Neuronal stem cell (in vitro differentiated cells): ENCODE measurements around the gene RING1. TPM values are rescaled to one million over a fixed set of nuclear protein-coding genes. Genes with fewer than 3 reads are reported as not detected.
A peak's percentile ranks its signal among the peaks of the same experiment; 100 is the strongest.

Source experiments
- DNase-seq: peaks from one replicate; pipeline ENCODE4 v3.0.0-alpha.2; 2013; ENCODE audit warnings: low spot score
- H2AFZ ChIP-seq: one replicate; pipeline ENCODE4 v1.6.1; 2013; ENCODE audit warnings: mild to moderate bottlenecking, low read length, inconsistent platforms
- H2AK5ac ChIP-seq: 2 replicates; pipeline ENCODE4 v1.6.1; 2013; ENCODE audit warnings: low read depth, mild to moderate bottlenecking, inconsistent platforms, low read length, moderate library complexity, mixed read lengths
- H2BK120ac ChIP-seq: 2 replicates; pipeline ENCODE4 v1.6.1; 2013; ENCODE audit warnings: low read depth, mild to moderate bottlenecking, inconsistent platforms, low read length, moderate library complexity, mixed read lengths
- H2BK12ac ChIP-seq: one replicate; pipeline ENCODE4 v1.6.1; 2013; ENCODE audit warnings: low read length, inconsistent platforms
- H2BK15ac ChIP-seq: 2 replicates; pipeline ENCODE4 v1.6.1; 2013; ENCODE audit warnings: mild to moderate bottlenecking, low read length, inconsistent platforms, mixed read lengths
- H2BK5ac ChIP-seq: one replicate; pipeline ENCODE4 v1.6.1; 2013; ENCODE audit warnings: inconsistent platforms, mild to moderate bottlenecking, low read length, moderate library complexity
- H3K14ac ChIP-seq: one replicate; pipeline ENCODE4 v1.6.1; 2013; ENCODE audit warnings: low read length, inconsistent platforms
- H3K18ac ChIP-seq: 2 replicates; pipeline ENCODE4 v1.6.1; 2013; ENCODE audit warnings: low read length, inconsistent platforms
- H3K23ac ChIP-seq: 2 replicates; pipeline ENCODE4 v1.6.1; 2013; ENCODE audit warnings: low read depth, mild to moderate bottlenecking, mixed read lengths, low read length, inconsistent platforms; ENCODE audit not compliant: poor library complexity
- H3K27ac ChIP-seq: replicated peaks from 3 replicates; pipeline ENCODE4 v1.5.1; 2013; ENCODE audit warnings: low read length, inconsistent platforms
- H3K27me3 ChIP-seq, 3 experiments: 2 replicates each; pipeline ENCODE4 v1.6.1; 2013; ENCODE audit warnings: low read length in 3 of 3, mild to moderate bottlenecking in 2 of 3, inconsistent platforms in 1 of 3, low read depth in 1 of 3, mixed read lengths in 1 of 3, moderate library complexity in 1 of 3; ENCODE audit not compliant: control insufficient read depth in 3 of 3, insufficient read depth in 3 of 3
- H3K36me3 ChIP-seq, 2 donors: replicated peaks in 1 of 2; 2 replicates each; pipeline ENCODE4 v1.6.1; 2013; ENCODE audit warnings: low read length in 2 of 2; ENCODE audit not compliant: control insufficient read depth in 2 of 2, insufficient read depth in 2 of 2
- H3K4ac ChIP-seq: 2 replicates; pipeline ENCODE4 v1.6.1; 2013; ENCODE audit warnings: inconsistent platforms, mild to moderate bottlenecking, low read length, moderate library complexity
- H3K4me1 ChIP-seq, 2 donors: 1 replicate in 1 of 2; 2 replicates in 1 of 2; pipeline ENCODE4 v1.6.1; 2013; ENCODE audit warnings: low read length in 2 of 2, low read depth in 1 of 2; ENCODE audit not compliant: control insufficient read depth in 2 of 2, insufficient read depth in 1 of 2
- H3K4me2 ChIP-seq: one replicate; pipeline ENCODE4 v1.6.1; 2013; ENCODE audit warnings: mild to moderate bottlenecking, low read length, inconsistent platforms; ENCODE audit not compliant: insufficient read depth, poor library complexity, severe bottlenecking
- H3K4me3 ChIP-seq, 2 donors: 2 replicates each; pipeline ENCODE4 v1.5.1; 2013; ENCODE audit warnings: low read length in 2 of 2, mild to moderate bottlenecking in 2 of 2, inconsistent platforms in 1 of 2, moderate library complexity in 1 of 2
- H3K79me1 ChIP-seq: one replicate; pipeline ENCODE4 v1.6.1; 2013; ENCODE audit warnings: low read depth, mild to moderate bottlenecking, inconsistent platforms, low read length, moderate library complexity
- H3K9ac ChIP-seq: one replicate; pipeline ENCODE4 v1.6.1; 2013; ENCODE audit warnings: mild to moderate bottlenecking, low read depth, low read length, inconsistent platforms; ENCODE audit not compliant: poor library complexity
- H3K9me3 ChIP-seq, 2 donors: replicated peaks in 1 of 2; 2 replicates each; pipeline versions ENCODE3 to v1.6.1; 2013; ENCODE audit warnings: low read length in 2 of 2, mild to moderate bottlenecking in 2 of 2, inconsistent platforms in 1 of 2, low read depth in 1 of 2, mixed read lengths in 1 of 2, moderate library complexity in 1 of 2; ENCODE audit not compliant: control insufficient read depth in 2 of 2, insufficient read depth in 1 of 2
- H4K8ac ChIP-seq: one replicate; pipeline ENCODE4 v1.6.1; 2013; ENCODE audit warnings: low read depth, mild to moderate bottlenecking, inconsistent platforms, low read length, moderate library complexity
- H4K91ac ChIP-seq: one replicate; pipeline ENCODE4 v1.6.1; 2013; ENCODE audit warnings: low read length, low read depth, mild to moderate bottlenecking, inconsistent platforms; ENCODE audit not compliant: poor library complexity
- WGBS, 2 donors: extraction: QIAGEN DNeasy Blood & Tissue Kit; methylation state at CpG; one replicate each; pipeline ENCODE4 v1.1.7; 2013; ENCODE audit warnings: missing lambda C conversion rate in 2 of 2, mixed read lengths in 1 of 2; ENCODE audit not compliant: insufficient read length in 2 of 2, insufficient replicate concordance in 1 of 2; ENCODE audit errors: extremely low coverage in 2 of 2; 5-methylcytosine and 5-hydroxymethylcytosine counted together
- polyA plus RNA-seq, 2 experiments: library from polyadenylated mRNA; stranded (reverse); fragments of 200-250 nt; gene quantifications; one replicate each; pipeline ENCODE4 v1.2.3, GENCODE V29; 2013

Gene RING1
- 47.3 TPM for polyA plus RNA-seq (2013, experiment 1 of 2)
- 47.9 TPM for polyA plus RNA-seq (2013, experiment 2 of 2)

DNA sequence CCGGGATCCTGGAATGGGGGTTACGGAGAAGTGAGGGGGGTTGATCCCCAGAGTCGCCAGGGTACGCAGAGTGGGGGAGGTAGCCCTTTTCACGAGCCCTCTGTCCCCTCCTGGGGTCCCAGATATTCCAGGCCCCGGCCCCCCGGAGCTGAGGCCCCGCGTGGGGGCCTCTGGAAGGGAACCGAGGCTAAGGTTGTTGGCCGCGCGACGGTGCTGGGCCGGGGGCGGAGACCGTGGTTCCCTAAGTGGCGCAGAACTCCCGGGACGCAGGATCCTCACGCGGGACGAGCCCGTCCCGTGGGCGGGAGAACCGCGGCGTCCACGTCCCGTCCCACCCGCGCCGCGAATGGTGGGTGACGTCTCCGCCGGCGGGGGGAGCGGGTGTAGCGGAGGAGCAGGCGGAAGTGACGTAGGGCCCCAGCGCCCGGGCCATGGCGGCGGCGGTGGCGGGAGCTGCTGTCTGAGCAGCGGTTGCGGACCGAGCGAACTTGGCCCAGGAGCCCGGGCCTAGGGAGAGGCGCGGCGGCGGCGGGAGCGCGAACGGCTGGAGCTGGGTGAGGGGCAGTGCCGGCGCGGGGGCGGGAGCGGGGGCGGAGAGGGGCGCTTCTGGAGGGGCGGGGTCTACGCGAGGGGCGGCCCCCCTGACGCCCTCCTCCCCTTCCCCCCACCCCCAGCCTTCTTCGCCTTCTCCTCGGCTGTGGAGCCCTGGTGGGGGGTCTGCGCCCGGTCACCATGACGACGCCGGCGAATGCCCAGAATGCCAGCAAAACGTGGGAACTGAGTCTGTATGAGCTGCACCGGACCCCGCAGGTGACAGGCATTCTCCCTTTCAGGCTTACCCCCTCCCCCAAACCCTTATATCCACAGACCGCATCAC, at the start of gene RING1:
Gene RING1 (plus strand): TSS at position 410 of the 877 bp plus-strand sequence. CDS start 323 bp downstream, at position 733.
- Histone ChIP-seq H3K14ac (peak within 1 kb of the TSS; percentile 86), H3K4me2 (peak within 1 kb of the TSS; percentile 84), H3K27ac (peak within 1 kb of the TSS; percentile 79), H3K18ac (peak within 1 kb of the TSS; percentile 99), H4K91ac (peak within 1 kb of the TSS; percentile 82), H3K9ac (peak within 1 kb of the TSS; percentile 94), H2AFZ (peak within 1 kb of the TSS; percentile 74), H4K8ac (peak within 1 kb of the TSS; percentile 52), H2BK15ac (peak within 1 kb of the TSS; percentile 93), H3K4me3 (peak within 1 kb of the TSS; percentile 80 to 98), H3K4ac (peak within 1 kb of the TSS; percentile 80), H3K36me3 (peaks cover 22 to 47% of the 10 kb centered on the region in 2 donors), H3K27me3 (no peaks in the 10 kb centered on the region), H2BK5ac (peak within 1 kb of the TSS; percentile 95), H3K23ac (peak within 1 kb of the TSS; percentile 99), H3K79me1 (peaks cover 4% of the 10 kb centered on the region), H2BK120ac (peak within 1 kb of the TSS; percentile 93), H3K9me3 (no peaks in the 10 kb centered on the region), H3K4me1 (peaks cover 29 to 52% of the 10 kb centered on the region in 2 donors), H2AK5ac (peak within 1 kb of the TSS; percentile 94), H2BK12ac (peak within 1 kb of the TSS; percentile 95)
- no CpG with 5 or more reads among the region's 86 CpGs for WGBS, 2 donors
- peak; percentile 78 for DNase-seq

DNA sequence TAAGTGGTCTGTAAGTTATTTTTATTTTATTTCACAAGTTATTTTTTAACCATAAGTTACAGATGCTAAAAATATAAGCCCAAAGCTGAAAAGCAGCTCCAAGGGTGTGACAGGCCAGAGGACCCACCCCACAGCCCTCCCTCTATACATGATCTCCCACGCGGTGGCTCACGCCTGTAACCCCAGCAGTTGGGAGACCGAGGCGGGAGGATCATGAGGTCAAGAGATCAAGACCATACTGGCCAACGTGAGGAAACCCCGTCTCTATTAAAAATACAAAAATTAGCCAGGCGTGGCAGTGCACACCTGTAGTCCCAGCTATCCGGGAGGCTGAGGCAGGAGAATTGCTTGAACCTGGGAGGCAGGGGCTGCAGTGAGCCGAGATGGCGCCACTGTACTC, 48.2 kb upstream of the RING1 start:
- WGBS, 2 donors: no CpG with 5 or more reads among the region's 11 CpGs
- no peaks in the 10 kb centered on the region for H3K79me1 ChIP-seq
- no peak overlapping the region for H2BK120ac ChIP-seq
- no peaks in the 10 kb centered on the region for H3K9me3 ChIP-seq
- no peak overlapping the region for H3K4me2 ChIP-seq
- no peak overlapping the region for H2BK12ac ChIP-seq
- H3K18ac ChIP-seq: no peak overlapping the region
- no peak overlapping the region for H4K8ac ChIP-seq
- H2BK5ac ChIP-seq: no peak overlapping the region
- no peak overlapping the region for H3K27ac ChIP-seq
- no peak overlapping the region for H4K91ac ChIP-seq
- H2AK5ac ChIP-seq: no peak overlapping the region
- no peak overlapping the region for H2AFZ ChIP-seq
- H3K4me1 ChIP-seq: peaks cover 0 to 7% of the 10 kb centered on the region in 2 donors
- no peak overlapping the region for H3K23ac ChIP-seq
- no peak overlapping the region for H3K9ac ChIP-seq
- no peak overlapping the region for H3K14ac ChIP-seq
- H3K27me3 ChIP-seq: peaks cover 0 to 27% (median 10%) of the 10 kb centered on the region in 3 experiments
- no peaks in the 10 kb centered on the region for H3K36me3 ChIP-seq
- DNase-seq: no peak
- no peak overlapping the region for H3K4me3 ChIP-seq
- H2BK15ac ChIP-seq: no peak overlapping the region
- no peak overlapping the region for H3K4ac ChIP-seq

DNA sequence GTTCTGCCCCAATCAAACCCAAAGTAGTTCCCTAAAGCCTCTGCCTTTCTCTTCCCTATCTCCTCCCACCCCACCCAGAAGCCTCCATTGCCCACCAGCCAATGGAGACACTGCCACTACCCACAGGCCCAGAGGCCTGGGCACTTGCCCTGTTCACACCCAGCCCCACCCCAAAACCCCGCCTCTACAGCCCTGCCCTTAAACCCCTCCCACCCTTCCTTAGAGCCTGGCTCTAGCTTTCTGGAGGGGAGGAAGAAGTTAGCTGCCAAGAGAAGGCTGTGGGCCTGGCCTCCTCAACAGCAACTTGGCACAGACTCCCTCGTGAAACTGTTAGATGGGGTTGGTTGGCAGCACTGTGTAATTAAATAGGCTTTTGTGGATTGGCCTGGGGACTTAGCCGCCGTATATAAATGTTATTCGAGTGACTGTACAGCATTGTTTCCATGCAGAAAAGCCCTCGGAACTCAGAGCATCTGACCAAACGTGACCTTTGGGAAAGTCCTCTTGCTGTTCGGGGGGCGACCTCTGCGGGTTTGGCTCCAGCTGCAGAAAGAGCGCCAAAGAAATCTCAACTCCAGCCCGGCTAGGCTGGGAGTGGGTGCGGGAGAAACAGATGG, 47.5 kb upstream of the RING1 start:
- Histone ChIP-seq H2BK120ac (no peak overlapping the region), H3K27me3 (peaks cover 0 to 25% (median 10%) of the 10 kb centered on the region in 3 experiments), H2AFZ (peak overlapping the region; percentile 91), H3K14ac (no peak overlapping the region), H3K18ac (no peak overlapping the region), H3K23ac (no peak overlapping the region), H2BK12ac (no peak overlapping the region), H2BK5ac (peak overlapping the region; percentile 49), H3K4me1 (peaks cover 0 to 7% of the 10 kb centered on the region in 2 donors), H3K9ac (no peak overlapping the region), H4K91ac (no peak overlapping the region), H2BK15ac (no peak overlapping the region), H3K36me3 (no peaks in the 10 kb centered on the region), H2AK5ac (no peak overlapping the region), H3K9me3 (no peaks in the 10 kb centered on the region), H3K4me2 (no peak overlapping the region), H3K4ac (no peak overlapping the region), H4K8ac (no peak overlapping the region), H3K79me1 (no peaks in the 10 kb centered on the region), H3K27ac (no peak overlapping the region), H3K4me3 (no peak overlapping the region)
- no peak for DNase-seq
- no CpG with 5 or more reads among the region's 13 CpGs for WGBS, 2 donors
